ENCODE results near the gene FGF3.

Gene FGF3

DNA sequence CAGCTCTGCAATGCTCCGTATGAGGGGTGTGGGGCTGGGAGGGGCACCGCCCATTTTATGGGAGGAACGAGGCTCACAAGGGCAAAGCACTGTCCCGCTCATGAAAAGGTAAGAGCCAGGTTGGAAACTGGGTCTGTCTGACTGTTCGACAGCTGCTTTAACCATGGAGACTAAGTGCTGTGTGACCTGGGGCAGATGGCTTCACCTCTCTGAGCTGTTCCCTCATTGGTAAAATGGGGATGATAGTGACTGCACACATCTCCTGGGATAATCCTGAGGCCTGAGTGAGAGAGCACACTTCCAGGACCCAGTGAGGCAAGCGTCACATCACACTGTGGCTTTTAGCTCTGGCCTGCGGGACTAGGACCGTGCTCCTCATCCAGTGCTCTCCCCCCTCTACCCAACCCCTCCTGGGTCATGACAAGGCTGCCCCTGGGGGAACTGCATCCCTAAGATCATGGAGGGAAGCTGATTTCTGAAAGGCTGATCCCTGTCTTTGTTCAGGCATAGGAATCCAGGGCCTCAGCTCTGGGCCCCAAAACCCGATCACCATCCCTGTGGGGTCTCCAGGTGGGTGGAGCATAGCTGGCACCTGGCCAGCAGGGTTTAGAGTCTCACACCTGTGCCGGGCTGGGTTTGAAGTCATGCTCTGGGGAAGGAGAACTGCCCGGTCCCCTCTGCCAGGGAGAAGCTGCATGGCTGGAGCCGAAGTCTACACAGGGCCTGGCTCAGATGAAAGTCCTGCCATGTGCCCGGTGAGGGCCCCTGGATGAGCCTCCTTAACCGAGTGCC is 21.3 kb downstream of the FGF3 start:
- Histone ChIP-seq H3K36me3 (ENCODE audit: control insufficient read depth, insufficient read depth, low read length) (no peaks in the 10 kb centered on the region), H2AFZ (no peak overlapping the region), H3K9ac (no peak overlapping the region), H3K4me1 (no peaks in the 10 kb centered on the region), H3K4me2 (ENCODE audit: low read length) (no peak overlapping the region), H3K27ac (no peak overlapping the region), H3K4me3 (ENCODE audit: low read depth, low read length) (no peak overlapping the region), H3K9me3 (ENCODE audit: control insufficient read depth, low read length) (no peaks in the 10 kb centered on the region), H3K27me3 (ENCODE audit: control insufficient read depth, insufficient read depth, low read length) (no peaks in the 10 kb centered on the region), H3K79me2 (no peaks in the 10 kb centered on the region)
- TF ChIP-seq, protein P1, sequence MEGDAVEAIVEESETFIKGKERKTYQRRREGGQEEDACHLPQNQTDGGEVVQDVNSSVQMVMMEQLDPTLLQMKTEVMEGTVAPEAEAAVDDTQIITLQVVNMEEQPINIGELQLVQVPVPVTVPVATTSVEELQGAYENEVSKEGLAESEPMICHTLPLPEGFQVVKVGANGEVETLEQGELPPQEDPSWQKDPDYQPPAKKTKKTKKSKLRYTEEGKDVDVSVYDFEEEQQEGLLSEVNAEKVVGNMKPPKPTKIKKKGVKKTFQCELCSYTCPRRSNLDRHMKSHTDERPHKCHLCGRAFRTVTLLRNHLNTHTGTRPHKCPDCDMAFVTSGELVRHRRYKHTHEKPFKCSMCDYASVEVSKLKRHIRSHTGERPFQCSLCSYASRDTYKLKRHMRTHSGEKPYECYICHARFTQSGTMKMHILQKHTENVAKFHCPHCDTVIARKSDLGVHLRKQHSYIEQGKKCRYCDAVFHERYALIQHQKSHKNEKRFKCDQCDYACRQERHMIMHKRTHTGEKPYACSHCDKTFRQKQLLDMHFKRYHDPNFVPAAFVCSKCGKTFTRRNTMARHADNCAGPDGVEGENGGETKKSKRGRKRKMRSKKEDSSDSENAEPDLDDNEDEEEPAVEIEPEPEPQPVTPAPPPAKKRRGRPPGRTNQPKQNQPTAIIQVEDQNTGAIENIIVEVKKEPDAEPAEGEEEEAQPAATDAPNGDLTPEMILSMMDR (IDR thresholded peaks at IDR 0.05): no peak

DNA sequence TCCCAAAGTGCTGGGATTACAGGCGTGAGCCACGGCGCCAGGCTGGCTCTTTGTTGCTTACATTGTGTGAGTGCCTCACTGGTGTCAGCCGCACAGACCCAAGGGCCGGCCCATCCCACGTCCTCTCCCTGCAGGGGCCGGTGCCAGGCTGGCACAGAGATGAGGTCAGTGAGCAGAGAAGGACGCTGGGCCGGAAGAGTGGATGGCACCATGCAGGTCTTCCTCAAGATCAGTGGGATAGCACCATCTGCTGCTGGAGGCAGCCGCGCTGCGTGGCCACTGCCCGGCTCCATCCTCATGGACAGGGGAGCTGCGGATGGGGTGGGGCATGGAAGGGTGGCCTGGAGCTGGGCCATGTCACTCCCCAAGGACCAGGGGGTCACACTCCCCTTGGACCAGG is 22.1 kb downstream of the FGF3 start:
- no peaks in the 10 kb centered on the region for H3K36me3 ChIP-seq (ENCODE audit: control insufficient read depth, insufficient read depth, low read length)
- H3K9ac ChIP-seq: no peak overlapping the region
- H3K4me2 ChIP-seq (ENCODE audit: low read length): no peak overlapping the region
- H3K27me3 ChIP-seq (ENCODE audit: control insufficient read depth, insufficient read depth, low read length): no peaks in the 10 kb centered on the region
- no peaks in the 10 kb centered on the region for H3K9me3 ChIP-seq (ENCODE audit: control insufficient read depth, low read length)
- H3K27ac ChIP-seq: no peak overlapping the region
- no peak overlapping the region for H3K4me3 ChIP-seq (ENCODE audit: low read depth, low read length)
- H3K4me1 ChIP-seq: no peaks in the 10 kb centered on the region
- TF ChIP-seq, protein P1 (IDR thresholded peaks at IDR 0.05): no peak
- H3K79me2 ChIP-seq: no peaks in the 10 kb centered on the region
- no peak overlapping the region for H2AFZ ChIP-seq

DNA sequence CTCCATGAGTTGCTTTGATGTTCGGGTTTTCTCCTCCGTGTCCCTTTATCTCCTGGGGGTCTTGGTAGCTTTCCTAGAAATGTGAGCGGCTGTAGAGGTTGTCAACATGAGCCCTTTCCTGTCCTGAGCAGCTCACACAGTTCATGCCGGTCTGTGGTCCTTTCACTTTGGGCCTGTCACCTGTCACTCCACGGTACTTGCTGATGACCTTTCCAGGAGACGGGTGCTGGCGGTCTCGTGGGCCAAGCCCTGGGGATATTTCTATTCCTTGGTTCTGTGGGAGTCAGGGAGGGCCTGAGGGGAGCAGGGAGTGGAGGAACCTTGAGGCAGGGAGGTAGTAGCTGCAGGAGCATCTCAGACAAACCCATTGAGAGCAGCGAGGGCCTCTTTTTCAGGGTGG is 23.2 kb downstream of the FGF3 start:
- TF ChIP-seq, protein P1 (IDR thresholded peaks at IDR 0.05): no peak
- Histone ChIP-seq H3K36me3 (ENCODE audit: control insufficient read depth, insufficient read depth, low read length) (no peaks in the 10 kb centered on the region), H3K27ac (no peak overlapping the region), H3K4me3 (ENCODE audit: low read depth, low read length) (no peak overlapping the region), H3K4me2 (ENCODE audit: low read length) (no peak overlapping the region), H3K9ac (no peak overlapping the region), H3K27me3 (ENCODE audit: control insufficient read depth, insufficient read depth, low read length) (no peaks in the 10 kb centered on the region), H3K4me1 (no peaks in the 10 kb centered on the region), H3K79me2 (no peaks in the 10 kb centered on the region), H2AFZ (no peak overlapping the region), H3K9me3 (ENCODE audit: control insufficient read depth, low read length) (no peaks in the 10 kb centered on the region)

DNA sequence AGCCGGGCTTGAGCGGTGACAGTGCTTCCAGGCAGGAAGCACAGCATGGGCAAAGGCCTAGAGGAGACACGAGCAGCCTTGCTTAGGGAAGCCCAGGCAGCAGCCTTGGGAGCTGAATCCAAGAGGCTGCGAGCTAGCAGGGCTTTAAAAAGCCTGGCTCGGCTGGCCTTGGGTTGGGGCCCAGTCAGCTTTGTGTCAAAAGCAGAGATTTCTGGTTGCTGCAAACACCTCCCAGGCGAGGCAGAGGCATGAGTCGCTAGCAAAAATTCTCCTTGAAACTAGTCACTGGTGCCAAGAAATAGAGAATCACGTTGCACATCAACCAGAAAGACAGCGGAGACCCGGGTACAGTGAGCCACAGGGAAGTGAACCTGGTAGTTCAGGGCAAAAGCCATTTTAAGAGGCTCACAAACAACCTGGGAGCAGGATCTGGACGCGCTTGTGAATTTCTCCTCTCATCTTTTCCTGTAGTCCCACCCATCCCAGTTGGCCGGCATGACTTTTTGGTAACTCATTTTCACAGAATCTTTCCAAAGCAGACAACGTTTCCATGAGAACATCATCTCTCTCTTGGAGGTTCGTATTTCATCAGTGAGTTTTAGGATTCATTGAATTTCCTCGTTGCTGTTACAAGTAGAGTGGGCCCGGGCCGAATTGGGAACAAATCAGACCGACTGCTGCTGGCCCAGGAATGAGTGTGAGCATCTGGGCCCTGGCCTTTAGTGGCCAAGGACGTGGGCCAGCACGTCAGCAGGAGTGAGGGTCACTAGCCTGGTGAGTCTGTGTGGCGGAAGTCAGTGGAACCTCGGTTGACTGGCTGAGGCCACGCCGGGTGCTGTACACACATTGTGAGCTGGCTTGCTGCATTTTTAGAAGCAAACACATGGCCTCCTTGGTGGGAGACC is 27.7 kb downstream of the FGF3 start:
- Histone ChIP-seq H3K27ac (no peak overlapping the region), H3K79me2 (no peaks in the 10 kb centered on the region), H3K4me1 (no peaks in the 10 kb centered on the region), H3K27me3 (ENCODE audit: control insufficient read depth, insufficient read depth, low read length) (no peaks in the 10 kb centered on the region), H3K9ac (no peak overlapping the region), H3K36me3 (ENCODE audit: control insufficient read depth, insufficient read depth, low read length) (no peaks in the 10 kb centered on the region), H2AFZ (no peak overlapping the region), H3K4me3 (ENCODE audit: low read depth, low read length) (no peak overlapping the region), H3K4me2 (ENCODE audit: low read length) (no peak overlapping the region), H3K9me3 (ENCODE audit: control insufficient read depth, low read length) (no peaks in the 10 kb centered on the region)
- TF ChIP-seq, protein P1 (IDR thresholded peaks at IDR 0.05): no peak

Data from parathyroid adenoma (tissue), 2 donors.